ENCODE data around the gene HLA-DOB.

GRCh38 chr6:32807020-32807580 is 9.7 kb downstream of the HLA-DOB start:
- TF ChIP-seq CTCF (IDR thresholded peaks at IDR 0.05) (no peak), POLR2A (IDR thresholded peaks at IDR 0.05) (no peak)
